Endometrium (tissue), 2 donors: Measurements from ENCODE around the gene EAF1.
"Not testable (repeated sequence)": the region's sequence is repeated elsewhere in the genome, so short reads cannot be mapped to it uniquely, and the experiment has no call there.

ENCODE experiments used
- FAIRE-seq: peaks from 2 replicates; lab custom pipeline; 2012; peaks lifted over from hg19 to GRCh38; lab: Jason Lieb, UNC
- donor health status: control.
- donor health status: control.

EAF1 gene

GRCh38 chr3:15405448-15406050 lies 21.8 kb upstream of the EAF1 start:
- peak; percentile 93 for FAIRE-seq

DNA sequence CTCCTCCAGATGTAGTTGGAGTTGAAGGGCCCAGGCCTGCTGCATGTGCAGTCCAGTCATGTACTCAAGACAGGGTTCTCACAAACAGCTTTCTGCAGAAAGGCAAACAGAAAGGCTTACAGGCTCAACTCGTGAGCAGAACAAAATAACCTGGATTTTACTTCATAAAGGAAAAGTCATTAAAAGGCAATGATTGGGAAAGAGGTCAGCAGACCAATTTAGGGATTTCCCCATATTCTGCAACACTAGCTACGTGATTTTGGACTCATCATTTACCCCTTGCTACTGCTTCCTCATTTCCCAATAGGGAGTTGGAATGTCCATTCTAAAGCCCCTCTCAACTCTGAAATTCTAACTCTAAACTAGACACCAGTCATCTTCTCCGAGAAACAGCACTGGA lies 18.2 kb upstream of the EAF1 start:
- FAIRE-seq, result no peak

DNA sequence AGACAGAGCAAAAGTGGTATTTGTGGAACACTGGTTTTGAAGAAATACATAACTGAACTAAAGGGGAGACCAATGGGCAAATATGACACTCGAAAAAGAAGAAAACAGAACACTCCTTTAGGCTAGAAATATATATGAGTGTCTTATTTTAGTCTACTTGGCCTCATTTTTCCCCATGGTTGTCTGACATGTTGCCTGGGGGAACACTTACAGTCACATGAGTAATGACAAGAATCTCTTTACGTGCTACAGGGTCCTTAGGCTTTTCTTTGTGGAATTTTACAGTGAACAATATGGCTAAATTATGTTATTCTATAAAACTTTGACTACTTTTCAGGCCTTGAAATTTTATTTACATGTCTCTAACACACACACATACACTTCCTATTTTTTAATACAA lies 17.6 kb upstream of the EAF1 start:
- FAIRE-seq, result no peak

- FAIRE-seq, result not testable (repeated sequence)
Measured at GRCh38 chr3:15410966-15411365, 16.4 kb upstream of the EAF1 start.

DNA sequence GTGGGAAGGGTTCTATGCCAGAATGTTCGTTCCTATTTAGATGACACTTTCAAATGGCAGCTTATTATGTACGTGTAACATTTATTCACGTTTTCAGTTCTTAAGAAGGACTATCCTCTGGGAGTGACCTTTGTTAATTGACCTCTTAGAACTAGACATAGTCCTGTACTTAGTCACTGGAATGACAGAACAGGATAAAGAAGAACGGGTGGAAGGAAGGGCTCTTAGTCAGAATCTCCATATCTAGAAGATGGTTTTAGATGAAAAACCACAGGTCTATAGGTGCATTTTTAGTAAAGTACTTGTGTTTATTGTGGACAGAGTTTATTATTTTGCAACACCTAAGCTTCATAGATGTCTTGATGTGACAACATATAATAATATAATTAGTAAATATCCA lies 6.5 kb upstream of the EAF1 start:
- no peak for FAIRE-seq

DNA sequence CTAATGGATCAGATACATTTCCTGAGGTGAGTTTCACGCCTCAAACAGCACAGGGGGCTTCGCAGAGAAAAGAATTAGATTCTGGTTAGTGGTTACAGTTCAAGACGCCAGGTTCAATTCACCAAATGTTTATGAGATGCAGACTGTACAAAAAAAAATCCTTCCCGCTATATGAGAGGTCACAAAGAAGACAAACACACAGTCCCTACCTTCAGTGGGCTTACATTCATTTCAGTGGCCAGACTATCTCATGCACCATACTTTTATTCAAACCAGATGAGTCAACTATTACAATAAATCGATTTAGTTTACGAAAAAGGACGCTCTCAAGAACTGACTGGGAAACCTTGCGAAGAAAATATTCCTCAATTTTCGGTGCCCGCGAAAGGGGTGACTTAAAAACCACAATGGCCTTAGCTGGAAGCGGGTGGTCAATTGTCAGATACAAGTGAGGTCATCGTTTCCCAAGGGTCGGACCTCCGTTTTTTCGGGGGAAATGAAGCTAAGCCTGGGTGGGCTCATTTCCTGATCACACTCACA lies 749 bp upstream of the EAF1 start:
- FAIRE-seq, result no peak

- no peak for FAIRE-seq
Measured at GRCh38 chr3:15427981-15428380, 583 bp downstream of the EAF1 start.

- no peak for FAIRE-seq
Measured at GRCh38 chr3:15428539-15428938, 1.1 kb downstream of the EAF1 start.

DNA sequence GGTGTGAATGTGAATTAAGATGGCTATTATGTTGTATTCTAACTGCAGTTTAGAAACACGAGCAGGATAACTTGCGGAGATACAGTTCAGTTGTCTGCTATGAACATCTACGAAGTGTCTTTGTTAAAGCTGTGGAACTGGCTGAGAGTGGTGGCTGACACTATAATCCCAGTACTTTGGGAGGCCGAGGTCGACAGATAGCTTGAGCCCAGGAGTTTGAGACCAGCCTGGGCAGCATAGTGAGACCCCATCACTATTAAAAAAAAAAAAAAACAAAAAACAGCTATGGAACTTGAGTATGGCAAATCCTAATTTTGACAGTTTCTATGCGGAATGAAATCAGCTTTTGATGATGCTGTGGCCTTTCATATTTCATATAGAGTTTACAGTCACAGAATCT lies 1.7 kb downstream of the EAF1 start:
- FAIRE-seq, result no peak

DNA sequence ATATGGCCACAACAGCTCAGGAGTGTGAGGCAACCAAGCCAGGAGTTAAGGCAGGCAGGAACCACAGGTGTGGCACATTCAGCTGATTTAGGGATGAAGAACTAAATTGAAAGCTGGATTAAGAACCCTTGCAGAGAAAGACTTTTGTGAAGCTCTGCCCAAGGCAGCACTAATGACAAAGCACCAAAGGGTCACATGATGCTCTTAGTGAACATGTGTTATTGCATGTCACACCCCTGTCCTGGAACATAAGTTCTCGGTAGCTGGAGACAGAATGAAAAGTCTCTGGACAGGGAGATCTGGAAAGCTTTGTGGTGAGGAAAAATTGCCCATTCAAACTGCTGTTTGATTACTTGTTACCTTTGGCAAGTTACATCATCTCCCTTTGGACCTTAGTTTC lies 3.2 kb downstream of the EAF1 start:
- no peak for FAIRE-seq

- FAIRE-seq, result no peak
Measured at GRCh38 chr3:15431256-15431837, 3.9 kb downstream of the EAF1 start.

- FAIRE-seq, result no peak
Measured at GRCh38 chr3:15433531-15433930, 6.1 kb downstream of the EAF1 start.

GRCh38 chr3:15434756-15435155 lies 7.4 kb downstream of the EAF1 start:
- no peak for FAIRE-seq

DNA sequence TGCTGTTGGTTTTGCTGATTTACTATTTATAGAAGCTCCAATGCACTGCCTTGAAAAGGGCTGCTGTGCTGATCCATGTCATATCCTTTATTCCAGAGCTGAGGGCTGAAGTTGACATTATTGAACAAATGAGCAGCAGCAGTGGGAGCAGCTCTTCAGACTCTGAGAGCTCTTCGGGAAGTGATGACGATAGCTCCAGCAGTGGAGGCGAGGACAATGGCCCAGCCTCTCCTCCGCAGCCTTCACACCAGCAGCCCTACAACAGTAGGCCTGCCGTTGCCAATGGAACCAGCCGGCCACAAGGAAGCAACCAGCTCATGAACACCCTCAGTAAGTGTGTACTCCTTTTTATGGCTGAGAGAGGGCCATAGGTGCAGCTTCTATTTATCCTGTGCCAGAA lies 8.8 kb downstream of the EAF1 start:
- FAIRE-seq, result no peak

GRCh38 chr3:15438983-15439382 lies 11.6 kb downstream of the EAF1 start:
- FAIRE-seq, result no peak

- no peak for FAIRE-seq
Measured at GRCh38 chr3:15439476-15439875, 12.1 kb downstream of the EAF1 start.

DNA sequence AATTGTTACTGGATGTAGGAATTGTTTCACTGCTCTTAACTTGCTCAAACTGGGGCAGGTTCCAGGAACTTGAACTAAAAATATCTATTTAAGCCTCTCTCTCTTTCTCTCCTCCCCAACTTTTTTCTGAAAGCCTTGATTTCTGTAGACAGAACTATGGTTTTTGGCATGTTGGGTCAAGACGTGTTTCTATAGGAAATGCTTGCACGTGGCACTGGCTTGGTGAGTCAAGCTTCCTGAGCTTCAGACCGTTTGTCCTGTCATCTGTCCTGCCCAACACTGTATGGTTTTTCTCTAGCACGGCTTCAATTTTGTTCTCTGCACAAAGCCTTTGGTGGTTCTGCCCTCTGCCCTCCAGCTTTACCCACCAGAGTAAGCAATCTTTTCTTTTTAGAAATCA lies 13.5 kb downstream of the EAF1 start:
- FAIRE-seq, result no peak

DNA sequence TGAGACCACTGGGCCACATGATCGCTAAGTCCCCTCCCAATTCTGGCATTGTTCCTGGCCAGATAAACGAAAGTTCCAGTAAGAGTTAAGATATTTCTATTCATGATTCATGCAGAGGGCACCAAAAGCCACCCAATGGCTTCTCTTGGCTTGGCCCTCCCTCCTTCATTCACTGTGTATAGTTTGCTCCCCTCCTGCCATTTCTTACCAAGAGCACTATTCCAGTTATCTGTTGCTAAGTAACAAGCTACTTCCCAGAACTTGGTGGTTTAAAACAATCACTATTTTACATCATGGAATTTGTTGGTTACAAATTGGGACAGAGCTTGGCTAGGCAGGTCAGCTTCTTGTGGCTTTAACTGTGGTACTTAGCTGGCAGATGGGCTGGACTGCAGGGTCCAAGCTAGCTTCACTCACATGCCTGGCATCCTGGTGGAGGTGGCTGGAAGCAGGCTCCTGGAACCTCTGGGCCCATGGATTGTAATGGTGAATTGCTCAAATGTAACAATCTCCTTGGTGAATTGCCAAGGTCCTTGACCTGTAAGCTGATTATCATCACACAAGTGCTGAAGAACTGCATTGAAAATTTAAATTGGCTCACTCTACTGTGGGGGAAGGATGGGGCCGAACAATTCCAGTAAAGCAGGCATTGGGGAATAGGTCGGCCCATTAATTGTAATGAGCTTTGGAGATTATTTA lies 16.6 kb downstream of the EAF1 start:
- no peak for FAIRE-seq

GRCh38 chr3:15449489-15450224 lies 22.3 kb downstream of the EAF1 start:
- FAIRE-seq, result no peak

DNA sequence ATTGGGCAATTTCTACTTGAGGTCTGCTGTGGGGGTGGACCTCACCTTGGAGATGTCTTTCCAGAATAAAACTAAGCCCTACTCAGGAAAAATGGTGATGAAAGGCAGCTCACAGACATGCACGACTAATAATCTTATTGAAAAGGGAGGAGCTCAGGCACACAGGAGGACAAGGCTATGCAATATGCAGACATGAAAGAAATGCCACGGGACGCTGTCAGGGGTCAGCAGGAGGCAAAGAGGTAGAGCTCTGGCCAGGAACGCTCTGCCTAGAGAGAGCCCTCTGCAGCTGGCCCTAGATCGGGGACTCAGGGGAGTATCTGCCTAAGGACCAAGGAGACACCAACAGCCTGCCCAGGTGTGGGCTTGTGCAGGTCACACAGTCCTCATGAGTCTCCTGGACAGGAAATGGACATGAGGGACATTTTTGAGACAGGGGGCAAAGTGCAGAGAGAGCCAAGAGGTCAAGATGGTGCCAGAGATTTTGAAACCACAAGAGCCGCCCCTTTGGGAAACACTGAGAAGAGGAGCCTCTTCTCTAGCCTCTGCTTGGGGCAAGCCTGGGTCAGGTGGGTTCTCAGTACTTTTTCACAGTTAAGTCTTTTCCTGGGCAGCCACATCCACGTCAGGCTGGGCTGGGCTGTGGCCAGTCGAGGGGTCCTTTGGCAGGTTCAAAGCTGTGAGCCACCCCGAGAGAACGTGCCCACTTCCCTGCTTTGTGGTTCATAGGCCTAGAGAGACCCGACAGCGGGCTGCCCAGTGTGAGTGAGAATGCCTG lies 23.2 kb downstream of the EAF1 start:
- no peak for FAIRE-seq

DNA sequence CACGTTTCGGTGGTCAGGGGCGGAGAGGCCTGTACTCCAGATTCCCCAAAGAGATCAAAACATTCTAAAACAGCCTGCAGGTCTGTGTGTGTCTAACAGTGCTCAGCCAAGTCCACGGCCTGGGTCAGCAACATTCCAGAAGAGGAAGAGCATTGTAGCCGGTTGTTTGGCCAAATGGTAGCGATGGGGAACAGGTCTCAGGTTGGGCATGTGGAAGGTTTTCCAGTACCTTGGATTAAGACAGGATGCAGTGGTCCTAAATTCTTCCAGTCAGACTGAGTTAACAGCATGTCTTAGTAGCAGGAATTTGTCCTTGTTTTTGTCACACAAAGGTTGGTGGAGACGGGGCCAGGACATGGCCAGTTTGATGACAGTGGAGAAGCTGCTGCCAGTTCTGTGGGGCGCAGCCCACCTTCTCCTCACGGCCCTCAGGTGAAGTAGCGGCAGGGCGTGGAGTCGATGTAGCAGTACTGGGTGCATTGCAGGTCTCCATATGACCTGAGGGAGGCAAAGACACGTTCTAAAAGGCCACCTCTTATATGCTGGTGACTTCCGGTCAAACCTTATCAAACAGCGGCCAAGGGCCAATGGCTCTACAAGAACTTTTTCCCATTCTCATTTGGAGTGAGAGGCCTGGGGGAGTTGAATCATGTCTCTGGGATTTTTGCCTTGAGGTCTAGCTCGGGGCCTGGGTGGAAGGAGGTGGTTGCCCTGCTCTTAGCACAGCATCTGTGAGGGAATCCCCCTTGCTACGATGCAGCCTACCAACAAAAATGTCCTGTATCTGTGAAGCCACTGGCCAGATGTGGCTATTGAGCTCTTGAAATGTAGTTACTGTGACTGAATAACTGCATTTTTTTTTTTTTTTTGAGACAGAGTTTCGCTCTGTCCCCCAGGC lies 24.1 kb downstream of the EAF1 start:
- no peak for FAIRE-seq
